ENCODE data around the gene TP53BP2. TPM values are rescaled to one million over a fixed set of nuclear protein-coding genes. Genes with fewer than 3 reads are reported as not detected.
"Not testable (repeated sequence)": the region's sequence is repeated elsewhere in the genome, so short reads cannot be mapped to it uniquely, and the experiment has no call there.

TP53BP2 gene
- total and polyA plus RNA-seq, 7 donors = 10.6 to 34.0 (median 17.1) TPM

DNA sequence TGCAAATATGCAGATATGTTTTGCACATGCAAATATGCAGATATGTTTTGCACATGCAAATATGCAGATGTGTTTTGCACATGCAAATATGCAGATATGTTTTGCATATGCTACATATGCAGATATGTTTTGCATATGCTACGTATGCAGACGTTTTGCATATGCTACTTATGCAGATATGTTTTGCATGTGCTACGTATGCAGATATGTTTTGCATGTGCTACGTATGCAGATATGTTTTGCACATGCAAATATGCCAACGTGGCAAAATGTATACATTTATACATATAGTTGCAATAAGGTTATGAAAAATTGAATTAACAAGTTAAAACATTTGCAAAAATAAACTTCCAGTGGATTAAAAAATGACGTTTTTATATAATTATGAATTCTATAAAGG, 30.8 kb upstream of the TP53BP2 start:
- Histone ChIP-seq H3K4me3 (no peak overlapping the region), H3K4me1 (no peaks in the 10 kb centered on the region), H3K9me3 (no peaks in the 10 kb centered on the region), H3K27me3 (ENCODE audit: insufficient read depth in 3 of 3, low read length in 2 of 3) (no peaks in the 10 kb centered on the region), H3K27ac (no peak overlapping the region), H3K36me3 (ENCODE audit: insufficient read depth in 1 of 2, low read depth in 1 of 2) (no peaks in the 10 kb centered on the region)
- ATAC-seq = no peak
- intact Hi-C loops (cut with DNase I) = no loop called here
- TF ChIP-seq, protein P1, sequence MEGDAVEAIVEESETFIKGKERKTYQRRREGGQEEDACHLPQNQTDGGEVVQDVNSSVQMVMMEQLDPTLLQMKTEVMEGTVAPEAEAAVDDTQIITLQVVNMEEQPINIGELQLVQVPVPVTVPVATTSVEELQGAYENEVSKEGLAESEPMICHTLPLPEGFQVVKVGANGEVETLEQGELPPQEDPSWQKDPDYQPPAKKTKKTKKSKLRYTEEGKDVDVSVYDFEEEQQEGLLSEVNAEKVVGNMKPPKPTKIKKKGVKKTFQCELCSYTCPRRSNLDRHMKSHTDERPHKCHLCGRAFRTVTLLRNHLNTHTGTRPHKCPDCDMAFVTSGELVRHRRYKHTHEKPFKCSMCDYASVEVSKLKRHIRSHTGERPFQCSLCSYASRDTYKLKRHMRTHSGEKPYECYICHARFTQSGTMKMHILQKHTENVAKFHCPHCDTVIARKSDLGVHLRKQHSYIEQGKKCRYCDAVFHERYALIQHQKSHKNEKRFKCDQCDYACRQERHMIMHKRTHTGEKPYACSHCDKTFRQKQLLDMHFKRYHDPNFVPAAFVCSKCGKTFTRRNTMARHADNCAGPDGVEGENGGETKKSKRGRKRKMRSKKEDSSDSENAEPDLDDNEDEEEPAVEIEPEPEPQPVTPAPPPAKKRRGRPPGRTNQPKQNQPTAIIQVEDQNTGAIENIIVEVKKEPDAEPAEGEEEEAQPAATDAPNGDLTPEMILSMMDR (IDR thresholded peaks at IDR 0.05) = no peak
- 74 to 86% (median 74%) methylated on average over 6 of the region's 6 CpGs for WGBS, 3 donors
- DNase-seq = no peak

DNA sequence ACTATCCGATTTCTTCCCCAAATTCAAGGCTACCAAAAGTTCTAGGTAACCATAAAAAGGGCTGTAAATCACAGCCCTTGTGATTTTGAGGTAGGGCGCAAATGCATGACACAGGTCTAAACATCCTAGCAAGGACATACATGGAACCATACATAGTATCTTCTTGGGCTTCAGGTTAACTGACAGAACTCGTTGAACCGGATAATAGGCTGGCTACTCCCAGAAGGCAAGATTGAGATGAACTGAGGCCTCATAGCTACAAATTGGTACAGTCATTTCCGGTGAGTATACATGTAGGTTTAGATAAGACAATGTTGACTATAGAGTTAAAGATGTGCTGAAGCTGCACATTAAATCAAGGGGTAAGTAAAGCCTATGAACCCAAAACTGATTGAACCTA, 27.3 kb upstream of the TP53BP2 start:
- Histone ChIP-seq H3K36me3 (ENCODE audit: insufficient read depth in 1 of 2, low read depth in 1 of 2) (no peaks in the 10 kb centered on the region), H3K4me3 (no peak overlapping the region), H3K27ac (no peak overlapping the region), H3K9me3 (no peaks in the 10 kb centered on the region), H3K27me3 (ENCODE audit: insufficient read depth in 3 of 3, low read length in 2 of 3) (peaks cover 0 to 1% (median 0%) of the 10 kb centered on the region in 3 donors), H3K4me1 (no peaks in the 10 kb centered on the region)
- intact Hi-C loops (cut with DNase I) = no loop called here
- 82 to 88% (median 86%) methylated on average over 5 of the region's 5 CpGs for WGBS, 3 donors
- DNase-seq (no peak), ATAC-seq (no peak)
- TF ChIP-seq, protein P1 (IDR thresholded peaks at IDR 0.05) = no peak

DNA sequence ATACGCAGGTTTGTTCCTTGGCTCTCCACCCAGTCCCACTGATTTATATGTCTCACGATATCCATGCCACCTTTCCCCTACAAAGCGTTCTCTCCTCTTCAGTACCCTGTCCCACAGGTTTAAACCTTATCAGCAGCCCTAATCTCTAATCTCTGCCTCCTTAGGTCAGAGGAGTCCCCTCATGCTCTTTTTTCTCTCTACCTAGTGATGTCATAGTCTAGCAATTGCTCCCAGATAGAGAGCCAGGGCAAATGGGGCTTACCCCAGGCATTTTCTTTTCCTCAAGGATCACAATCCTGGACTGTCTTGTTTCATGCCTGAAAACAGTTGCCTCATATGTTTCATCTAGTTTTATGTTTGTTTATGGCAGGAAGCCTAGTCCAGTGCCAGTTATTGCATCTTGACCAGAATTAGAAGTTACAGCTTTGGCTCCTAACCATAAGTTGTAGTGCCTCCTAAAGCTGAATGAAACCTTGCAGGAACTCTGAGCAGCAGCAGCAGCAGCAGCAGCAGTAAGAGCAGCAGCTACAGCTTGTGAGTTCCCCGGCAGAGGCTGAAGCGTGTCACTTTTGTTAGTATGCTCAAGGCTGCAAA, 26.7 kb upstream of the TP53BP2 start:
- H3K9me3 ChIP-seq = no peaks in the 10 kb centered on the region
- DNase-seq = no peak
- H3K36me3 ChIP-seq (ENCODE audit: insufficient read depth in 1 of 2, low read depth in 1 of 2) = no peaks in the 10 kb centered on the region
- no peaks in the 10 kb centered on the region for H3K4me1 ChIP-seq
- 69 to 86% (median 71%) methylated on average over 5 of the region's 5 CpGs for WGBS, 3 donors
- intact Hi-C loops (cut with DNase I) = no loop called here
- H3K27ac ChIP-seq = no peak overlapping the region
- H3K27me3 ChIP-seq (ENCODE audit: insufficient read depth in 3 of 3, low read length in 2 of 3) = peaks cover 0 to 1% (median 0%) of the 10 kb centered on the region in 3 donors
- ATAC-seq = peak in 3 of 4 donors; percentile 38 to 67 (median 51)
- TF ChIP-seq, protein P1 (IDR thresholded peaks at IDR 0.05) = no peak
- H3K4me3 ChIP-seq = no peak overlapping the region

DNA sequence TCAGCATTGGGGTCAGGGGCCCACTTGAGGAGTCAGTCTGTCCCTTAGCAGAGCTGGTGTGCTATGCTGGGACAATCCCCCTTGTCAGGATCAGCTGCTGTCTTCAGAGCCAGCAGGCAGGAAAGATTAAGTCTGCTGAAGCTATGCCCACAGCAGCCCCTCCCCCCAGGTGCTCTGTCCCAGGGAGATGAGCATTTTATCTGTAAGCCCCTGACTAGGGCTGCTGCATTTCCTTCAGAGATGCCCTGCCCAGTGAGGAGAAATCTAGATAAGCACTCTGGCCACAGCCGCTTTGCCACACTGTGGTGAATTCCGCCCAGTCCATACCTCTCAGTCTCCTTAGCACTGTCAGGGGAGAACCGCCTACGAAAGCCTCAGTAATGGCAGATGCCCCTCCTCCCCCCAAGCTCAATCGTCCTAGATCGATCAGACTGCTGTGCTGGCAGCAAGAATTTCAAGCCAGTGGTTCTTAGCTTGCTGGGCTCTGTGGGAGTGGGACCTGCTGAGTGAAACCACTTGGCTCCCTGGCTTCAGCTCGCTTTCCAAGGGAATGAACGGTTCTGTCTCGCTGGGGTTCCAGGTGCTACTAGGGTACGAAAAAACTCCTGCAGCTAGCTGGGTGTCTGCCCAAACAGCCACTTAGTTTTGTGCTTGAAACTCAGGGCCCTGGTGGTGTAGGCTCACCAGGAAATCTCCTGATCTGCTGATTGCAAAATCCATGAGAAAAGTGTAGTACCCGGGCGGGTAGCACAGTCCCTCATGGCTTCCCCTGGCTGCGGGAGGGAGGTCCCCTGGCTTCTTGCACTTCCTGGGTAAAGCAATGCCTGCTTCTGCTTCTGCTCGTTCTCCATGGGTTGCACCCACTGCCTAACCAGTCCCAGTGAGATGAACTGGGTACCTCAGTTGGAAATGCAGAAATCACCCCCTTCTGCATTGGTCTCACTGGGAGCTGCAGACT, 25.1 kb upstream of the TP53BP2 start:
- Histone ChIP-seq H3K36me3 (ENCODE audit: insufficient read depth in 1 of 2, low read depth in 1 of 2) (no peaks in the 10 kb centered on the region), H3K9me3 (no peaks in the 10 kb centered on the region), H3K4me3 (no peak overlapping the region), H3K4me1 (no peaks in the 10 kb centered on the region), H3K27ac (no peak overlapping the region), H3K27me3 (ENCODE audit: insufficient read depth in 3 of 3, low read length in 2 of 3) (peaks cover 0 to 1% (median 0%) of the 10 kb centered on the region in 3 donors)
- DNase-seq (no peak), ATAC-seq (no peak)
- intact Hi-C loops (cut with DNase I) = no loop called here
- WGBS, 3 donors = 74 to 78% (median 75%) methylated on average over 14 of the region's 14 CpGs
- TF ChIP-seq, protein P1 (IDR thresholded peaks at IDR 0.05) = no peak

DNA sequence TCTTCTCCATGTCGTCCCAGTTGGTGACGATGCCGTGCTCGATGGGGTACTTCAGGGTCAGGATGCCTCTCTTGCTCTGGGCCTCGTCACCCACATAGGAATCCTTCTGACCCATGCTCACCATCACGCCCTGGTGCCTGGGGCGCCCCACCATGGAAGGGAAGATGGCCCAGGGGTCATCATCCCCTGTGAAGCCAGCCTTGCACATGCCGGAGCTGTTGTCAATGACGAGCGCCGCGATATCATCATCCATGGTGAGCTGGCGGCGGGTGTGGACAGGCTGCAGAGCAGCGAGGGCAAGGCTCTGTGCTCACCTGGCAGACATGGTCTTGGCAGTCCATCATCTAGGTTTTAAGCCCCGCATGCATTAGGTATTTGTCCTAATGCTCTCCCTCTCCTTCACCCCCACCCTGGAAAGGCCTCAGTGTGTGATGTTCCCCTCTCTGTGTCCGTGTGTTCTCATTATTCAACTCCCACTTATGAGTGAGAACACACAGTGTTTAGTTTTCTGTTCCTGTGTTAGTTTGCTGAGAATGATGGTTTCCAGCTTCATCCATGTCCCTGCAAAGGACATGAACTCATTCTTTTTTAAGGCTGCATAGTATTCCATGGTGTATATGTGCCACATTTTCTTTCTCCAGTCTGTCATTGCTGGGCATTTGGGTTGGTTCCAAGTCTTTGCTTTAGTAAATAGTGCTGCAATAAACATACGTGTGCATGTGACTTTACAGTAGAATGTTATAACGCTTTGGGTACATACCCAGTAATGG, 19.0 kb upstream of the TP53BP2 start:
- DNase-seq; H3K36me3 ChIP-seq (ENCODE audit: insufficient read depth in 1 of 2, low read depth in 1 of 2); H3K27me3 ChIP-seq (ENCODE audit: insufficient read depth in 3 of 3, low read length in 2 of 3); ATAC-seq; H3K27ac ChIP-seq; H3K9me3 ChIP-seq; H3K4me3 ChIP-seq; intact Hi-C loops (cut with DNase I); H3K4me1 ChIP-seq: not testable (repeated sequence)
- WGBS, 3 donors = 95 to 97% (median 96%) methylated on average over 19 of the region's 19 CpGs
